Breast epithelium (tissue), 3 donors: ENCODE results near the gene BBX.

Experiments used
- POLR2A ChIP-seq: fragments of 450-650 bp; IDR thresholded peaks from one replicate; pipeline ENCODE4 v1.6.1; 2016; ENCODE audit warnings: antibody characterized with exemption, mild to moderate bottlenecking, moderate library complexity
- POLR2AphosphoS5 ChIP-seq, 3 donors: sonication (generic); formaldehyde crosslinking; IDR thresholded peaks; one replicate each; pipeline ENCODE4 v1.6.1; 2017; ENCODE audit warnings: antibody characterized with exemption in 3 of 3
- TF ChIP-seq, protein P1 (sequence below), 3 donors: fragments of 450-650 bp; IDR thresholded peaks; one replicate each; pipeline ENCODE4 v1.5.1; 2016 to 2017; ENCODE audit warnings: antibody characterized with exemption in 3 of 3, mild to moderate bottlenecking in 3 of 3, moderate library complexity in 3 of 3

DNA sequence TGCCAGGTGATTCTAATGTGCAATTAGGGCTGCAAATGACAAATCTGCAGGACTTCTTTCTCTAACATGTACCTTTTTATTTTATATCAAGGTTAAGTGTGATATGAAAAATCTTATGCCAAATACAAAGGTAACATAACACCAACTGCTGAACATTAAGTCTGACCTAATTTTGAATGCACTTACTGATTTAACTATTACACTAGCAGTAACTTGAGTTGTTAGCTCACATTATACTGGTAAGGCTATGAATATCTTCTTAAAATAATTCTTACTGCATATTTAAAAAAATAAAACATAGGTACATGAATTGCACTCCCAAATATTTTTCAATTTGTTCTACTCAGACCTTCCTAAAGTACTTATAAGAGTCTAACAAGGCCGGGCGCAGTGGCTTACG, 308.8 kb downstream of the BBX start:
- TF ChIP-seq, protein P1, sequence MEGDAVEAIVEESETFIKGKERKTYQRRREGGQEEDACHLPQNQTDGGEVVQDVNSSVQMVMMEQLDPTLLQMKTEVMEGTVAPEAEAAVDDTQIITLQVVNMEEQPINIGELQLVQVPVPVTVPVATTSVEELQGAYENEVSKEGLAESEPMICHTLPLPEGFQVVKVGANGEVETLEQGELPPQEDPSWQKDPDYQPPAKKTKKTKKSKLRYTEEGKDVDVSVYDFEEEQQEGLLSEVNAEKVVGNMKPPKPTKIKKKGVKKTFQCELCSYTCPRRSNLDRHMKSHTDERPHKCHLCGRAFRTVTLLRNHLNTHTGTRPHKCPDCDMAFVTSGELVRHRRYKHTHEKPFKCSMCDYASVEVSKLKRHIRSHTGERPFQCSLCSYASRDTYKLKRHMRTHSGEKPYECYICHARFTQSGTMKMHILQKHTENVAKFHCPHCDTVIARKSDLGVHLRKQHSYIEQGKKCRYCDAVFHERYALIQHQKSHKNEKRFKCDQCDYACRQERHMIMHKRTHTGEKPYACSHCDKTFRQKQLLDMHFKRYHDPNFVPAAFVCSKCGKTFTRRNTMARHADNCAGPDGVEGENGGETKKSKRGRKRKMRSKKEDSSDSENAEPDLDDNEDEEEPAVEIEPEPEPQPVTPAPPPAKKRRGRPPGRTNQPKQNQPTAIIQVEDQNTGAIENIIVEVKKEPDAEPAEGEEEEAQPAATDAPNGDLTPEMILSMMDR (IDR thresholded peaks at IDR 0.05) = no peak
- TF ChIP-seq POLR2A = no peak
- no peak for TF ChIP-seq POLR2AphosphoS5 (IDR thresholded peaks at IDR 0.05)
